ENCODE measurements around the gene HMGCLL1. TPM values are rescaled to one million over a fixed set of nuclear protein-coding genes. Genes with fewer than 3 reads are reported as not detected.

The HMGCLL1 gene
- total RNA-seq, 1 experiment from 2014 or later: 0.39 TPM

- Histone ChIP-seq H2AFZ (0 out of 2 replicates have a peak overlapping the region, but pooled peaks have one; percentile 26), H3K27me3 (ENCODE audit: insufficient read depth, low read depth) (no peaks in the 10 kb centered on the region), H3K9me2 (ENCODE audit: insufficient read depth) (no peaks in the 10 kb centered on the region), H3K9me3 (ENCODE audit: insufficient read depth, low read depth) (no peaks in the 10 kb centered on the region), H3K27ac (no peak overlapping the region), H3K4me2 (no peak overlapping the region), H3K36me3 (ENCODE audit: low read depth) (no peaks in the 10 kb centered on the region), H3F3A (ENCODE audit: insufficient read depth, low read depth) (no peaks in the 10 kb centered on the region), H3K79me2 (ENCODE audit: low read depth) (no peaks in the 10 kb centered on the region), H3K4me1 (replicated peaks; ENCODE audit: insufficient read depth) (no peaks in the 10 kb centered on the region), H3K4me3 (no peak overlapping the region), H4K20me1 (ENCODE audit: insufficient read depth) (no peaks in the 10 kb centered on the region)
- ChIA-PET POLR2A (ENCODE audit: unreplicated experiment) (no interaction called here), CTCF (no interaction called here)
- BruUV-seq (replicated peaks): no TSS peak
- no peak for DNase-seq
- intact Hi-C loops (cut with micrococcal nuclease; ENCODE audit: unreplicated experiment): no loop called here
- TF ChIP-seq EZH2 (IDR thresholded peaks at IDR 0.05; ENCODE audit: low read depth) (no peak), CTCF (conservative IDR thresholded peaks at IDR 0.05) (no peak)
Measured at GRCh38 chr6:55594442-55594841, 15.4 kb upstream of the HMGCLL1 start.

- no peak for DNase-seq
- no peak overlapping the region for H3K4me2 ChIP-seq
- H3K79me2 ChIP-seq (ENCODE audit: low read depth): no peaks in the 10 kb centered on the region
- H3F3A ChIP-seq (ENCODE audit: insufficient read depth, low read depth): no peaks in the 10 kb centered on the region
- no peaks in the 10 kb centered on the region for H4K20me1 ChIP-seq (ENCODE audit: insufficient read depth)
- ChIA-PET CTCF (no interaction called here), POLR2A (ENCODE audit: unreplicated experiment) (no interaction called here)
- BruUV-seq (replicated peaks): no TSS peak
- H3K36me3 ChIP-seq (ENCODE audit: low read depth): no peaks in the 10 kb centered on the region
- no peak for TF ChIP-seq EZH2 (IDR thresholded peaks at IDR 0.05; ENCODE audit: low read depth)
- TF ChIP-seq CTCF (conservative IDR thresholded peaks at IDR 0.05): no peak
- no peaks in the 10 kb centered on the region for H3K27me3 ChIP-seq (ENCODE audit: insufficient read depth, low read depth)
- intact Hi-C loops (cut with micrococcal nuclease; ENCODE audit: unreplicated experiment): no loop called here
- no peaks in the 10 kb centered on the region for H3K4me1 ChIP-seq (replicated peaks; ENCODE audit: insufficient read depth)
- H3K9me3 ChIP-seq (ENCODE audit: insufficient read depth, low read depth): no peaks in the 10 kb centered on the region
- H3K27ac ChIP-seq: no peak overlapping the region
- no peak overlapping the region for H3K4me3 ChIP-seq
- no peaks in the 10 kb centered on the region for H3K9me2 ChIP-seq (ENCODE audit: insufficient read depth)
- no peak overlapping the region for H2AFZ ChIP-seq
Measured at GRCh38 chr6:55584654-55585354, 5.8 kb upstream of the HMGCLL1 start.

DNA sequence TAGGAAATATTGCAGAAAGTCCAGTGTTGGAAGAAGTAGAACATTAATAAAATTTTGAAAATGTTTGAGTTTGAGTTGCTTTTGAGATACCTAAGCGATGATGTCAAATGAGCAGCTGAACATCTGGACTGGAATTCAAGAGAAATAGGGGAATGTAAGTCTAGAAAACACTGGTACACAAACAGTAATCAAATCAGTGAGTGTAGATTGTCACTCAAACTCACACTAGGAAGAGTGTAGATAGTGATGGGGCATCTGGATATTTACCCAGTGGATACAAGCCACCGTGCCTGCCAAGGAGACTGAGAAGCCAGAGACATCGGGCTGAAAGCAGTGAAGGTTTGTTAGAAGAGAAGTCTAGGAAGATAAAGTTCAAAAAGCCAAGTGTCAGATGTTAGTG lies 2.2 kb downstream of the HMGCLL1 start:
- Histone ChIP-seq H4K20me1 (ENCODE audit: insufficient read depth) (no peaks in the 10 kb centered on the region), H3K4me3 (no peak overlapping the region), H3K9me2 (ENCODE audit: insufficient read depth) (no peaks in the 10 kb centered on the region), H3K36me3 (ENCODE audit: low read depth) (no peaks in the 10 kb centered on the region), H3K27me3 (ENCODE audit: insufficient read depth, low read depth) (no peaks in the 10 kb centered on the region), H3K79me2 (ENCODE audit: low read depth) (no peaks in the 10 kb centered on the region), H2AFZ (no peak overlapping the region), H3K4me2 (no peak overlapping the region), H3K4me1 (replicated peaks; ENCODE audit: insufficient read depth) (no peaks in the 10 kb centered on the region), H3F3A (ENCODE audit: insufficient read depth, low read depth) (no peaks in the 10 kb centered on the region), H3K27ac (no peak overlapping the region), H3K9me3 (ENCODE audit: insufficient read depth, low read depth) (no peaks in the 10 kb centered on the region)
- intact Hi-C loops (cut with micrococcal nuclease; ENCODE audit: unreplicated experiment): no loop called here
- ChIA-PET CTCF (no interaction called here), POLR2A (ENCODE audit: unreplicated experiment) (no interaction called here)
- no peak for TF ChIP-seq EZH2 (IDR thresholded peaks at IDR 0.05; ENCODE audit: low read depth)
- TF ChIP-seq CTCF (conservative IDR thresholded peaks at IDR 0.05): no peak
- BruUV-seq (replicated peaks): no TSS peak
- no peak for DNase-seq

Measured in PC-9 (cell line).